Adipose tissue (tissue), 3 donors: ENCODE measurements around the gene OR10K1. TPM values are rescaled to one million over a fixed set of nuclear protein-coding genes. Genes with fewer than 3 reads are reported as not detected.

Experiments used
- H3K27ac ChIP-seq: one replicate; pipeline ENCODE4 v1.5.1; 2013; ENCODE audit warnings: low read depth, low read length
- WGBS, 3 donors: extraction: QIAGEN DNeasy Blood & Tissue Kit; methylation state at CpG; one replicate each; pipeline ENCODE4 v1.1.7; 2013; 5-methylcytosine and 5-hydroxymethylcytosine counted together
- polyA plus RNA-seq, 3 donors: library from polyadenylated mRNA; stranded (reverse); fragments of 200-250 nt; gene quantifications; one replicate each; pipeline ENCODE4 v1.2.3, GENCODE V29; 2013
- donor health status: healthy with polysubstance abuse.
- donor health status: Bipolar disorder and iron deficiency.
- donor health status: healthy.

The OR10K1 gene
- polyA plus RNA-seq, 3 donors, result 0.34 TPM; not detected in 2

- 23 to 32% (median 31%) methylated on average over 4 of the region's 4 CpGs for WGBS, 3 donors
- no peak overlapping the region for H3K27ac ChIP-seq
Measured at GRCh38 chr1:158509471-158510156, 48.0 kb downstream of the OR10K1 start.

- no peak overlapping the region for H3K27ac ChIP-seq
Measured at GRCh38 chr1:158516966-158517365, 55.3 kb downstream of the OR10K1 start.

Other genes starting within 250 kb of the OR10K1 start
- gene CD1A, start 207.4 kb upstream of the OR10K1 start, polyA plus RNA-seq, result under 1 TPM in 1 of 3 donors, not detected in 2; 0.04 TPM
- gene CD1C, start 171.9 kb upstream of the OR10K1 start, polyA plus RNA-seq, result under 1 TPM in 2 of 3 donors, not detected in 1; 0.19 to 0.24 TPM
- gene CD1B, start 130.3 kb upstream of the OR10K1 start, polyA plus RNA-seq, result not detected
- gene CD1E, start 107.9 kb upstream of the OR10K1 start, polyA plus RNA-seq, result under 1 TPM in 1 of 3 donors, not detected in 2; 0.05 TPM
- not detected for gene OR10T2, start 62.4 kb upstream of the OR10K1 start, polyA plus RNA-seq
- gene OR10K2, start 35.6 kb upstream of the OR10K1 start, polyA plus RNA-seq, result under 1 TPM in 1 of 3 donors, not detected in 2; 0.11 TPM
- gene OR10R2, start 10.4 kb downstream of the OR10K1 start, polyA plus RNA-seq, result not detected
- gene OR6Y1, start 92.6 kb downstream of the OR10K1 start, polyA plus RNA-seq, result not detected
- gene OR6P1, start 108.7 kb downstream of the OR10K1 start, polyA plus RNA-seq, result not detected
- not detected for gene OR10X1, start 118.1 kb downstream of the OR10K1 start, polyA plus RNA-seq
- not detected for gene OR10Z1, start 143.4 kb downstream of the OR10K1 start, polyA plus RNA-seq
- under 1 TPM in 1 of 3 donors, not detected in 2; 0.18 TPM for gene SPTA1, start 224.9 kb downstream of the OR10K1 start, polyA plus RNA-seq
- gene OR6K2, start 238.8 kb downstream of the OR10K1 start, polyA plus RNA-seq, result not detected